Peyer's patch (tissue), 4 donors: ENCODE measurements around the gene MYO3B. TPM values are rescaled to one million over a fixed set of nuclear protein-coding genes. Genes with fewer than 3 reads are reported as not detected.

Experiments used
- DNase-seq, 3 donors: peaks; one replicate each; pipeline ENCODE4 v3.0.0-alpha.2; 2017 to 2019
- H3K27ac ChIP-seq, 4 donors: fragments of 200-600 bp; sonication (generic); one replicate each; pipeline ENCODE4 v1.5.1; 2016 to 2019
- H3K27me3 ChIP-seq, 2 donors: fragments of 200-600 bp; sonication (generic); one replicate each; pipeline ENCODE4 v1.5.1; 2019
- H3K36me3 ChIP-seq, 3 donors: fragments of 200-600 bp; sonication (generic); one replicate each; pipeline ENCODE4 v1.5.1; 2016 to 2019
- H3K4me1 ChIP-seq, 4 donors: fragments of 200-600 bp; sonication (generic); one replicate each; pipeline ENCODE4 v1.5.1; 2016 to 2019
- H3K4me3 ChIP-seq, 4 donors: fragments of 200-600 bp; sonication (generic); 1 replicate in 3 of 4; 2 replicates in 1 of 4; pipeline ENCODE4 v1.5.1; 2016 to 2019; ENCODE audit warnings: mild to moderate bottlenecking in 1 of 4
- H3K9me3 ChIP-seq, 4 donors: fragments of 200-600 bp; sonication (generic); one replicate each; pipeline ENCODE4 v1.5.1; 2016 to 2019; ENCODE audit warnings: mild to moderate bottlenecking in 1 of 4
- POLR2A ChIP-seq, 2 donors: fragments of 450-650 bp; IDR thresholded peaks; one replicate each; pipeline ENCODE4 v1.5.1; 2017; ENCODE audit warnings: antibody characterized with exemption in 2 of 2, mild to moderate bottlenecking in 2 of 2, moderate library complexity in 2 of 2
- total RNA-seq, 4 donors: library from RNA; depleted of rRNA; stranded (reverse); fragments of >200 nt; gene quantifications; one replicate each; pipeline ENCODE4 v1.1.0, GENCODE V29; 2016
- TF ChIP-seq, protein P1 (sequence below), 6 experiments: fragments of 450-650 bp in 4 of 6; fragments of 200-600 bp in 2 of 6; sonication (generic) in 1 of 6; IDR thresholded peaks; one replicate each; pipeline ENCODE4 v1.5.1; 2017 to 2019; ENCODE audit warnings: antibody characterized with exemption in 6 of 6, mild to moderate bottlenecking in 3 of 6, moderate library complexity in 1 of 6

The MYO3B gene
- total RNA-seq, 4 donors from 2014 or later, result not detected

DNA sequence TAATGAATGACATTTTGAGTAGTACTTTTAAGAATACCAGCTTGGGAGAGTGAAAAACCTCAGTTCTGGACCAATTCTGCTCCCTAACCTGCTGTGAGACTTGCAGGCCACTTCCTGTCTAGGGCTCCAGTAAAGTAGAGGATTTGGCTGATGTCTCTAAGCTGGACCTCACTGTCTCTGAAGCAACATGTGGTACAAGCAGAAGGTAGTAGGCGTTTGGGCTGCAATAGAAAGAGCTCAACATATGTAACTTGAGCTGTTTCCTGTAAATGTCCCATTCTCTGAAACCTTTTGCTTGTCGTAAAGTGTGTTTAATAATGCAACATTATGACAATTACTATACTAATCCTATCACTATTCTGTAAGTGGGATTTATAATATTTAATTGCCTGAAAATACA lies 213.1 kb downstream of the MYO3B start:
- no peaks in the 10 kb centered on the region for H3K4me1 ChIP-seq

DNA sequence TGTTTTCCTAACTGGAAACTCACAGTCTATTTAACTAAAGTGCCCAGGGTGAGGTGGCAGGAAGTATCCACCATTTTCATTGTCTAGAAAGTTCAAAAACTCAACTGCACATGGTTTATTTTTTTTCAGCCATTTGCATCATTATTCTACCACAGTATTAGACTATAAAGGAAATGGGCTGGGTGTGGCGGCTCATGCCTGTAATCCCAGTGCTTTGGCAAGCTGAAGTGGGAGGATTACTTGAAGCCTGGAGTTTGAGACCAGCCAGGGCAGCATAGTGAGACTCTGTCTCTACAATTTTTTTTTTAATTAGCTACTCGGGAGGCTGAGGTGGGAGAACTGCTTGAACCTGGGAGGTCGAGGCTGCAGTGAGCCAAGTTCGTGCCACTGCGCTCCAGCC lies 213.8 kb downstream of the MYO3B start:
- Histone ChIP-seq H3K4me1 (no peaks in the 10 kb centered on the region), H3K36me3 (no peaks in the 10 kb centered on the region), H3K4me3 (no peak overlapping the region), H3K9me3 (no peaks in the 10 kb centered on the region), H3K27me3 (no peaks in the 10 kb centered on the region), H3K27ac (no peak overlapping the region)
- TF ChIP-seq, protein P1, sequence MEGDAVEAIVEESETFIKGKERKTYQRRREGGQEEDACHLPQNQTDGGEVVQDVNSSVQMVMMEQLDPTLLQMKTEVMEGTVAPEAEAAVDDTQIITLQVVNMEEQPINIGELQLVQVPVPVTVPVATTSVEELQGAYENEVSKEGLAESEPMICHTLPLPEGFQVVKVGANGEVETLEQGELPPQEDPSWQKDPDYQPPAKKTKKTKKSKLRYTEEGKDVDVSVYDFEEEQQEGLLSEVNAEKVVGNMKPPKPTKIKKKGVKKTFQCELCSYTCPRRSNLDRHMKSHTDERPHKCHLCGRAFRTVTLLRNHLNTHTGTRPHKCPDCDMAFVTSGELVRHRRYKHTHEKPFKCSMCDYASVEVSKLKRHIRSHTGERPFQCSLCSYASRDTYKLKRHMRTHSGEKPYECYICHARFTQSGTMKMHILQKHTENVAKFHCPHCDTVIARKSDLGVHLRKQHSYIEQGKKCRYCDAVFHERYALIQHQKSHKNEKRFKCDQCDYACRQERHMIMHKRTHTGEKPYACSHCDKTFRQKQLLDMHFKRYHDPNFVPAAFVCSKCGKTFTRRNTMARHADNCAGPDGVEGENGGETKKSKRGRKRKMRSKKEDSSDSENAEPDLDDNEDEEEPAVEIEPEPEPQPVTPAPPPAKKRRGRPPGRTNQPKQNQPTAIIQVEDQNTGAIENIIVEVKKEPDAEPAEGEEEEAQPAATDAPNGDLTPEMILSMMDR (IDR thresholded peaks at IDR 0.05), result no peak
- no peak for TF ChIP-seq POLR2A (IDR thresholded peaks at IDR 0.05)
- no peak for DNase-seq

More for the DNA sequence above, 213.1 kb downstream of the MYO3B start:
- H3K36me3 ChIP-seq, result no peaks in the 10 kb centered on the region
- H3K9me3 ChIP-seq, result no peaks in the 10 kb centered on the region
- no peak for DNase-seq
- TF ChIP-seq POLR2A (IDR thresholded peaks at IDR 0.05), result no peak
- TF ChIP-seq, protein P1 (IDR thresholded peaks at IDR 0.05), result no peak
- no peaks in the 10 kb centered on the region for H3K27me3 ChIP-seq
- no peak overlapping the region for H3K27ac ChIP-seq
- H3K4me3 ChIP-seq, result no peak overlapping the region

DNA sequence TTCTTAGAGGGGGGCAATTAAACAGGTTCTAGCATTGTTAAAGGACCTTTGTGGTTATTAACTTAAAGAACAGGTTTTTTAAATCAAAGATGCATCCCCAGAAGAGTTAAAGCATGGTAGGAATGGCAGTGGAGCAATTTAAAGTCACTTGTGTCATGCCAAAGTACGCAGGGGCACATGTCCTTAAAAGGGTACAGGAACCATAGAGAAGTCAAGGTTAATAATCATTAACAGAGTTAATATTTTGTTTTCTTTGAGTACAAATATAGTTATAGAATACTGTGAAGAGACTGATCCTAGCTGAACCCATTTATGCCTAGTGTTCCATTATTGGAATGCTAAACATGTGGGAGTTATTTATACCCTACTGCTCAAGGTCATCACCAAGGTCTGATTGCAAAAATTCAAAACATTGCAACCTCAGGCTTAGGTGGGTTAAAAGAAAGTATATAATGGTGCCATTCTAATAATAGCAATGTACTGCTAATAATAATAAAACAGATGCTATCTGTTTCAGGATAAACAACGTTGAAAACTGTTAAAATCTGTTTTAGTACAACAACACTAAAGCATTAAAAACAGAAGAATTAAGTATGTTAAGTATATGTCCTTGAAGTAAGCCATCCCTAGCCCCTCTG lies 216.0 kb downstream of the MYO3B start:
- H3K4me3 ChIP-seq, result no peak overlapping the region
- no peak for DNase-seq
- H3K27ac ChIP-seq, result no peak overlapping the region
- H3K27me3 ChIP-seq, result no peaks in the 10 kb centered on the region
- H3K9me3 ChIP-seq, result no peaks in the 10 kb centered on the region
- no peaks in the 10 kb centered on the region for H3K4me1 ChIP-seq
- TF ChIP-seq, protein P1 (IDR thresholded peaks at IDR 0.05), result no peak
- no peak for TF ChIP-seq POLR2A (IDR thresholded peaks at IDR 0.05)
- H3K36me3 ChIP-seq, result no peaks in the 10 kb centered on the region

DNA sequence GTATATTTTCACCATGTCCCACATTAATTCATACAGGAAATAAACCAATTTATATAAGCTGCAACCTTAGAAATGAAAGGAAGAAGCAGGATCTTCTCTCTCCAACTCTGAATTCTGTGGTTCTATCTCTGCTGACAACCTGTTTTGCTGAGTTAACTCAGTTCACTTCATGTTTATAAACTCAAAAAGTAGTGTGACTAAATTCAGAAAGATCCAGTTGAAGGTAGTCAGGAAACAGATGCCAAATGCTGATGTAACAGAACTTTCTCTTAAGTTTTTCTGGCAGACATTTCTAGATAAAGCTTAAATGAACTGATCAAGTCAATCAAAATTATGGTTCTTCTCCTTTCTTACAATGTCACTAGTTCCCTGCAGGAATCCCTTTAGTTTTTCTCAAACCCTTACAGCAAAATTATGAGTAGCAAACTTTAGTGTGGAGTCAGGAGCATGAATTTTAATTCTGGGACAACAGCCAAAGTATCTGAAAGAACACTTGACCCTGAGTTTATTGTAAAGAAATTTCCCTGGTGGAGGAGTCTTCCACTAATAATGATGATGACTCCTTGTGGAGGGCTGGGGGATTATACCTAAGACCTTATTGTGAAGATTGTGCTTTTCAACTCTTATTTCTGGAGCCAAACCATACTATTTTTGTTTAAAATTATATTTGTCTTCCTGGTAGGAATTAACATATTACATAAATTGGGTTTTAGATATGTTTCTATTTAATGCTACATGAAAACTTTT lies 216.9 kb downstream of the MYO3B start:
- DNase-seq, result no peak
- Histone ChIP-seq H3K4me1 (no peaks in the 10 kb centered on the region), H3K36me3 (no peaks in the 10 kb centered on the region), H3K4me3 (no peak overlapping the region), H3K27me3 (no peaks in the 10 kb centered on the region), H3K27ac (no peak overlapping the region), H3K9me3 (no peaks in the 10 kb centered on the region)
- TF ChIP-seq, protein P1 (IDR thresholded peaks at IDR 0.05), result no peak
- no peak for TF ChIP-seq POLR2A (IDR thresholded peaks at IDR 0.05)

DNA sequence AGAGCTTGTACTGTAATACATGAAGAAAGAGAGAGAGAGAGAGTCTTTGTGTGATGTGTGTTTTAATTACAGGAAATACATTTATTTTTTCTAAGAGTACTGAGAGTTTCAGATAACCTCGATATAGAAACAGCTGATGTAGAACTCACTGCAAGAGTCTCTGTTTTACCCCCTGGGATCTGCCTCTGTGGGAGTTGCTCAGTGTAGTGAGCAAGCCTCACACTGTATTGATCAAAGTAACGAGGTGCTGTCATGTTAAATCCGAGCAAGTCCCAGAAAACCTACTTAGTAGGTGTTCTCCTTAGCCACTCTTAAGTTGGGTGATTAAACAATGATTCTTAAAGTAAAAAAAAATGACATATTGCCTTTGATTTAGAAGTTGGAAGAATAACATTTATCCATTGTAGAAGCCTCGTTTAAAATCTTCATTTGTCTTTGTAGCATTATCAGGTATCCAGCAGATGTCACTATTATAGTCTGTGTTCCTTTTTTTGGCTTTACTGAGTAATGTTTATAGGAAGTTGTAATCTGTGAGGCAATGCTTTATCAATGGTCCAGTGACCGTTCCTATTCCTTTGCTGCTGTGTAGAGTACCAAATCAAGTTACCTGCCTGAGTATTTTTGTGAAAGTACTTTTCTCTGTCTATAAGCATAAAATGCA lies 219.0 kb downstream of the MYO3B start:
- Histone ChIP-seq H3K9me3 (no peaks in the 10 kb centered on the region), H3K4me1 (no peaks in the 10 kb centered on the region), H3K4me3 (no peak overlapping the region), H3K27me3 (no peaks in the 10 kb centered on the region), H3K27ac (no peak overlapping the region), H3K36me3 (no peaks in the 10 kb centered on the region)
- no peak for DNase-seq
- TF ChIP-seq POLR2A (IDR thresholded peaks at IDR 0.05), result no peak
- TF ChIP-seq, protein P1 (IDR thresholded peaks at IDR 0.05), result peak in 4 of 6 experiments; percentile 18 to 32 (median 28)
